Neural cell (in vitro differentiated cells): ENCODE measurements around the gene HDAC7. TPM values are rescaled to one million over a fixed set of nuclear protein-coding genes. Genes with fewer than 3 reads are reported as not detected.
"Not testable (repeated sequence)": the region's sequence is repeated elsewhere in the genome, so short reads cannot be mapped to it uniquely, and the experiment has no call there.

Experiments
- H2AFZ ChIP-seq: fragments of 200-600, 300-800 bp; sonication (generic), shearing (Covaris generic); 2 replicates; pipeline ENCODE4 v1.6.0; 2014; ENCODE audit warnings: low read depth, mild to moderate bottlenecking, antibody characterized with exemption, low read length, moderate library complexity
- H3F3A ChIP-seq: fragments of 200-600 bp; shearing (Covaris generic); 2 replicates; pipeline ENCODE4 v1.6.1; 2016; ENCODE audit warnings: mild to moderate bottlenecking, moderate library complexity, mixed read lengths, antibody characterized with exemption, low read length; ENCODE audit not compliant: insufficient read depth, poor library complexity, severe bottlenecking
- H3K27ac ChIP-seq: fragments of 200-600, 300-800 bp; sonication (generic), shearing (Covaris generic); 2 replicates; pipeline ENCODE4 v1.5.1; 2014; ENCODE audit warnings: mild to moderate bottlenecking, low read length, moderate library complexity
- H3K27me3 ChIP-seq: fragments of 300-800, 200-600 bp; sonication (generic), shearing (Covaris generic); 2 replicates; pipeline ENCODE4 v1.6.0; 2014; ENCODE audit warnings: mild to moderate bottlenecking, low read depth, low read length, moderate library complexity; ENCODE audit not compliant: insufficient read depth
- H3K36me3 ChIP-seq: fragments of 300-800, 200-600 bp; sonication (generic), shearing (Covaris generic); 2 replicates; pipeline ENCODE4 v1.5.1; 2014; ENCODE audit warnings: mild to moderate bottlenecking, antibody characterized with exemption, low read length, moderate library complexity; ENCODE audit not compliant: insufficient read depth
- H3K4me2 ChIP-seq: fragments of 300-800, 200-600 bp; sonication (generic), shearing (Covaris generic); 2 replicates; pipeline ENCODE4 v1.6.0; 2014; ENCODE audit warnings: mild to moderate bottlenecking, low read length
- H3K4me3 ChIP-seq: fragments of 300-800, 200-600 bp; sonication (generic), shearing (Covaris generic); 2 replicates; pipeline ENCODE4 v1.5.1; 2014; ENCODE audit warnings: mild to moderate bottlenecking, low read length, moderate library complexity
- H3K79me2 ChIP-seq: fragments of 200-600 bp; shearing (Covaris generic); replicated peaks from 2 replicates; pipeline ENCODE4 v1.6.0; 2014; ENCODE audit warnings: mild to moderate bottlenecking, low read length, moderate library complexity; ENCODE audit not compliant: insufficient read depth
- H3K9ac ChIP-seq: fragments of 300-800, 200-600 bp; sonication (generic), shearing (Covaris generic); 2 replicates; pipeline ENCODE4 v1.6.1; 2016; ENCODE audit warnings: mild to moderate bottlenecking, low read length, mixed read lengths
- H3K9me2 ChIP-seq: fragments of 200-600 bp; shearing (Covaris generic); 2 replicates; pipeline ENCODE4 v1.6.1; 2016; ENCODE audit warnings: mild to moderate bottlenecking, low read length, mixed read lengths; ENCODE audit not compliant: insufficient read depth
- H3K9me3 ChIP-seq: fragments of 200-600, 300-800 bp; sonication (generic), shearing (Covaris generic); 2 replicates; pipeline ENCODE4 v1.6.1; 2016; ENCODE audit warnings: mild to moderate bottlenecking, mixed run types, low read length, moderate library complexity, mixed read lengths
- H4K20me1 ChIP-seq: fragments of 200-600 bp; shearing (Covaris generic); 2 replicates; pipeline ENCODE4 v1.6.1; 2016; ENCODE audit warnings: mild to moderate bottlenecking, mixed run types; ENCODE audit not compliant: insufficient read depth
- CTCF ChIP-seq: fragments of 450-650 bp; IDR thresholded peaks from 2 replicates; pipeline ENCODE4 v1.5.1; 2014; ENCODE audit warnings: antibody characterized with exemption, mild to moderate bottlenecking, moderate library complexity; ENCODE audit not compliant: poor library complexity, severe bottlenecking
- EP300 ChIP-seq: fragments of 450-650 bp; conservative IDR thresholded peaks from 2 replicates; pipeline ENCODE4 v1.6.1; 2014; ENCODE audit warnings: antibody characterized with exemption, mild to moderate bottlenecking, moderate library complexity; ENCODE audit not compliant: poor library complexity, severe bottlenecking
- EZH2 ChIP-seq: fragments of 200-600, 300-800 bp; shearing (Covaris generic), sonication (generic); IDR thresholded peaks from 2 replicates; pipeline ENCODE4 v1.6.1; 2014; ENCODE audit warnings: antibody characterized with exemption, low read length, borderline replicate concordance, mild to moderate bottlenecking; ENCODE audit not compliant: insufficient read depth, poor library complexity, severe bottlenecking
- MXI1 ChIP-seq: fragments of 450-650 bp; conservative IDR thresholded peaks from 2 replicates; pipeline ENCODE4 v1.6.1; 2014; ENCODE audit warnings: antibody characterized with exemption, mild to moderate bottlenecking; ENCODE audit not compliant: poor library complexity, severe bottlenecking
- POLR2AphosphoS5 ChIP-seq: IDR thresholded peaks from 2 replicates; pipeline ENCODE4 v1.6.1; 2012
- RAD21 ChIP-seq: fragments of 450-650 bp; conservative IDR thresholded peaks from 2 replicates; pipeline ENCODE4 v1.6.1; 2014; ENCODE audit warnings: antibody characterized with exemption, mild to moderate bottlenecking, moderate library complexity
- REST ChIP-seq: IDR thresholded peaks from 2 replicates; pipeline ENCODE4 v1.6.1; 2012; ENCODE audit warnings: borderline replicate concordance
- SMC3 ChIP-seq: fragments of 450-650 bp; conservative IDR thresholded peaks from 2 replicates; pipeline ENCODE4 v1.6.1; 2014; ENCODE audit warnings: antibody characterized with exemption, mild to moderate bottlenecking, moderate library complexity; ENCODE audit not compliant: poor library complexity
- TAF1 ChIP-seq: IDR thresholded peaks from 2 replicates; pipeline ENCODE4 v1.6.1; 2012; ENCODE audit warnings: low read depth
- polyA plus RNA-seq: library from polyadenylated mRNA; depleted of rRNA; stranded (reverse); fragments of >200 nt; gene quantifications from 2 replicates; pipeline ENCODE4 v1.2.3, GENCODE V29; 2014

The HDAC7 gene
- polyA plus RNA-seq, 1 donor from 2014 or later, result 30.2 TPM

DNA sequence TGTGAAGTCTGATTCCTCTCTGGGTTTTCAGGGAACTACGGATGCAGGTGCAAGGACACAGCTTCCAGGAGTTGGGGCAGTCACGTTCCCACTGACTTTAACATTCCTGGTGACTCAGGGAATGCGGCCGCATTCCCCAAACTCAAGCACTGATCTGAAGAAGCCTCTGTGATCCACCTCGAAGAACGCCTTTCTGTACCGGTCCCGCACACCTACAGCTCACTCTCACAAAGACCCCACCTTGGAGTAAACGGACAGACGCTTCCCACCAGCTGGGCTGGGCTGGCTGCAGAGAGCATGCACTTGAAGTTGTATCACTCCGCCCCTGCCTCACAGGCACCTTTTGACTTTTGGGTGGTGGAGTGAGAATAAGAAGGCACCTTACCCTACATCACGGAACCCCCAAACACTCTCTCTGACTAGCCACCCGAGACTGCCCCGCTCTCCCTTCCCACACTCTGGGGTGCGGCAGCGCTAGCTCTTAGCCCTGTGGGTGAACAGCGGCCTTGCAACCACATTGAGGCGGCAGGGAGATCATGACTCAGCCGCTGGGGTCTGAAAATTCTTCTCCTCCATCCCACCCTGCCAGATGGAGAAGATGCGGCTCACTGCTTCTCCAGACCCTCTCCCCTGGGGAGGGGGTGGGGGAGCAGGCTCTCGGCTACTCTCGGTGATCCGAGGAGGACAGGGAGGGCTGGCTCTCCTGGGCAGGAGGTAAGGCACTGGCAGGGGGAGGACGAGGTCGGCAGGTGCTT, 23.7 kb upstream of the HDAC7 start:
- Histone ChIP-seq H3K27me3 (no peaks in the 10 kb centered on the region), H3F3A (no peaks in the 10 kb centered on the region), H4K20me1 (no peaks in the 10 kb centered on the region), H2AFZ (no peak overlapping the region), H3K79me2 (no peaks in the 10 kb centered on the region), H3K4me3 (no peak overlapping the region), H3K4me2 (no peak overlapping the region), H3K27ac (no peak overlapping the region), H3K9me3 (no peaks in the 10 kb centered on the region), H3K9ac (no peak overlapping the region), H3K36me3 (no peaks in the 10 kb centered on the region), H3K9me2 (no peaks in the 10 kb centered on the region)
- TF ChIP-seq TAF1 (no peak), CTCF (no peak)

DNA sequence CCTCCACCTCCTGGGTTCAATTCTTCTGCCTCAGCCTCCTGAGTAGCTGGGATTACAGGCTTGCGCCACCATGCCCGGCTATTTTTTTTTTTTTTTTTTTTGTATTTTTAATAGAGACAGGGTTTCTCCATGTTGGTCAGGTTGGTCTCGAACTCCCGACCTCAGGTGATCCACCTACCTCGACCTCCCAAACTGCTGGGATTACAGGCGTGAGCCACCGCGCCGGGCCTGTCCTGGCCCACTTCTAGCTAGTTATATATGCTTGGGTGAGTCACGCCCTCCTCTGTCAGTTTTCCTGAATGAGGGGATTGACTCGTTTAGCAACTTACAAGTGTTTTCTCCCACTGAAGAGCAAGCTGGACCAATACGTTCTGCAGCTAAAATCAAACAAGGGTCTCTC, 22.8 kb upstream of the HDAC7 start:
- H3K9me2 ChIP-seq, H3F3A ChIP-seq, H3K27ac ChIP-seq, H3K4me3 ChIP-seq, H2AFZ ChIP-seq, H3K9me3 ChIP-seq, H3K79me2 ChIP-seq, H3K9ac ChIP-seq, H3K36me3 ChIP-seq, H3K4me2 ChIP-seq, H3K27me3 ChIP-seq, H4K20me1 ChIP-seq: not testable (repeated sequence)

DNA sequence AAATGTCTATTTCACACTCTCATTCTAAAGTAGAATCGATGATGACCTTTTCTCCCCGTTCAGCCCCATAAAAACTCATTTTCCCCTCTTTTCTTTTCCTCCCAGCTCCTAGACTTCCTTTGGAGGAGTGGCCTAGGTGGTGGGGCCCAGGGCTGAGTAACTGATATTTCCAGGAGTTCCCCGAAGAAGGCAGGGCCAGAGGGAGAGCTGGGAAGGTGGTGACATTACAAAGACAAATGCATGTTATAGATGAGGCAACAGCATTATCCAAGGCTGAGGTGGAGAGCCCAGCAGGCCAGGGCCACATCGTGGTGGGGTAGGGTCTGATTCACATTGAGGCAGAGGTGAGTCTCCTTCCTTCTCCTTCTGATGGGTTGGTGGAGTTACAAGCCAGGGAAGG, 22.2 kb upstream of the HDAC7 start:
- no peak overlapping the region for H3K4me2 ChIP-seq
- no peaks in the 10 kb centered on the region for H4K20me1 ChIP-seq
- H3K79me2 ChIP-seq, result no peaks in the 10 kb centered on the region
- no peak overlapping the region for H3K27ac ChIP-seq
- H3K9ac ChIP-seq, result no peak overlapping the region
- H2AFZ ChIP-seq, result no peak overlapping the region
- no peaks in the 10 kb centered on the region for H3K9me3 ChIP-seq
- no peak overlapping the region for H3K4me3 ChIP-seq
- H3K27me3 ChIP-seq, result no peaks in the 10 kb centered on the region
- no peaks in the 10 kb centered on the region for H3K36me3 ChIP-seq
- no peaks in the 10 kb centered on the region for H3K9me2 ChIP-seq
- TF ChIP-seq CTCF (no peak), EP300 (no peak), RAD21 (no peak), MXI1 (no peak), TAF1 (no peak), SMC3 (no peak), REST (no peak), EZH2 (no peak), POLR2AphosphoS5 (no peak)
- H3F3A ChIP-seq, result no peaks in the 10 kb centered on the region
